ENCODE data around the gene FAHD2A. TPM values are rescaled to one million over a fixed set of nuclear protein-coding genes. Genes with fewer than 3 reads are reported as not detected.

FAHD2A gene
- total RNA-seq, 2 experiments from 2014 or later = 40.8 to 44.0 TPM

GRCh38 chr2:95359501-95359930 lies 43.0 kb upstream of the FAHD2A start:
- DNase-seq = no peak
- Mint-ChIP-seq H3K9me3 (no peaks in the 10 kb centered on the region), H3K4me3 (no peak overlapping the region), H3K4me1 (ENCODE audit: low read depth) (no peaks in the 10 kb centered on the region), H3K36me3 (ENCODE audit: low read depth) (no peaks in the 10 kb centered on the region), H3K27ac (no peak overlapping the region), H3K27me3 (peaks cover 3% of the 10 kb centered on the region)
- no peak for ATAC-seq
- CTCF ChIA-PET = interaction anchor here (1.0 to 1.5 kb wide), 2 partner anchors 14 to 29 kb away, joined by 4 read pairs; no protein-coding TSS in a partner anchor
- no peak for TF ChIP-seq CTCF (IDR thresholded peaks at IDR 0.05)
- POLR2A ChIA-PET = no interaction called here
- intact Hi-C loops (cut with micrococcal nuclease) = no loop called here

- POLR2A ChIA-PET = no interaction called here
- Mint-ChIP-seq H3K27me3 (peaks cover 8% of the 10 kb centered on the region), H3K27ac (no peak overlapping the region), H3K4me3 (no peak overlapping the region), H3K36me3 (ENCODE audit: low read depth) (no peaks in the 10 kb centered on the region), H3K9me3 (no peaks in the 10 kb centered on the region), H3K4me1 (ENCODE audit: low read depth) (no peaks in the 10 kb centered on the region)
- TF ChIP-seq CTCF (IDR thresholded peaks at IDR 0.05) = no peak
- intact Hi-C loops (cut with micrococcal nuclease) = no loop called here
- ATAC-seq = no peak
- DNase-seq = no peak
- CTCF ChIA-PET = no interaction called here
Observed at GRCh38 chr2:95361216-95361980, 41.1 kb upstream of the FAHD2A start.

- Mint-ChIP-seq H3K36me3 (ENCODE audit: low read depth) (no peaks in the 10 kb centered on the region), H3K4me1 (ENCODE audit: low read depth) (no peaks in the 10 kb centered on the region), H3K27me3 (peaks cover 8% of the 10 kb centered on the region), H3K4me3 (no peak overlapping the region), H3K9me3 (no peaks in the 10 kb centered on the region), H3K27ac (no peak overlapping the region)
- ATAC-seq = no peak
- POLR2A ChIA-PET = no interaction called here
- CTCF ChIA-PET = no interaction called here
- no peak for TF ChIP-seq CTCF (IDR thresholded peaks at IDR 0.05)
- intact Hi-C loops (cut with micrococcal nuclease) = no loop called here
- DNase-seq = no peak
Observed at GRCh38 chr2:95362486-95362885, 40.0 kb upstream of the FAHD2A start.

- Mint-ChIP-seq H3K36me3 (ENCODE audit: low read depth) (no peaks in the 10 kb centered on the region), H3K4me1 (ENCODE audit: low read depth) (no peaks in the 10 kb centered on the region), H3K27ac (no peak overlapping the region), H3K9me3 (peaks cover 3% of the 10 kb centered on the region), H3K4me3 (no peak overlapping the region), H3K27me3 (peaks cover 8% of the 10 kb centered on the region)
- no peak for DNase-seq
- intact Hi-C loops (cut with micrococcal nuclease) = no loop called here
- POLR2A ChIA-PET = no interaction called here
- CTCF ChIA-PET = interaction anchor here (1.0 kb wide), 1 partner anchor 23 kb away, joined by 4 read pairs; no protein-coding TSS in a partner anchor
- no peak for TF ChIP-seq CTCF (IDR thresholded peaks at IDR 0.05)
- no peak for ATAC-seq
Observed at GRCh38 chr2:95366514-95366913, 36.0 kb upstream of the FAHD2A start.

GRCh38 chr2:95372216-95372829 lies 30.2 kb upstream of the FAHD2A start:
- H3K36me3 Mint-ChIP-seq (ENCODE audit: low read depth) = no peaks in the 10 kb centered on the region
- H3K27ac Mint-ChIP-seq = no peak overlapping the region
- DNase-seq (no peak), ATAC-seq (no peak)
- POLR2A ChIA-PET = no interaction called here
- H3K4me3 Mint-ChIP-seq = no peak overlapping the region
- no peaks in the 10 kb centered on the region for H3K4me1 Mint-ChIP-seq (ENCODE audit: low read depth)
- CTCF ChIA-PET = no interaction called here
- TF ChIP-seq CTCF (IDR thresholded peaks at IDR 0.05) = no peak
- peaks cover 12% of the 10 kb centered on the region for H3K27me3 Mint-ChIP-seq
- peaks cover 6% of the 10 kb centered on the region for H3K9me3 Mint-ChIP-seq
- intact Hi-C loops (cut with micrococcal nuclease) = no loop called here

All from activated CD8-positive, alpha-beta T cell treated with anti-CD3 and anti-CD28 coated beads for 36 hours (primary cell).